ENCODE data around the gene PLPPR1.

Gene PLPPR1

GRCh38 chr9:101333926-101334702 lies 305.6 kb downstream of the PLPPR1 start:
- Histone ChIP-seq H3K9ac (ENCODE audit: low read length) (no peak overlapping the region), H3K27ac (ENCODE audit: low read depth, low read length) (no peak overlapping the region), H2BK5ac (ENCODE audit: low read depth, low read length, poor library complexity) (no peak overlapping the region), H3K79me2 (ENCODE audit: control insufficient read depth, insufficient read depth, low read length, poor library complexity) (no peaks in the 10 kb centered on the region), H3K36me3 (ENCODE audit: control insufficient read depth in 1 of 2, insufficient read depth in 2 of 2, low read length in 2 of 2) (no peaks in the 10 kb centered on the region), H4K12ac (ENCODE audit: low read depth, low read length) (no peak overlapping the region), H3K27me3 (ENCODE audit: insufficient read depth, low read length) (no peaks in the 10 kb centered on the region), H4K91ac (ENCODE audit: low read depth, low read length) (no peak overlapping the region), H2BK120ac (ENCODE audit: insufficient read depth, low read length, poor library complexity) (no peak overlapping the region), H2BK12ac (ENCODE audit: low read length) (no peak overlapping the region), H3K79me1 (ENCODE audit: low read length) (no peaks in the 10 kb centered on the region), H3K14ac (ENCODE audit: low read length) (no peak overlapping the region), H3K18ac (ENCODE audit: low read length) (no peak overlapping the region), H3K4me3 (ENCODE audit: low read depth, low read length) (no peak overlapping the region), H2AK5ac (ENCODE audit: low read length) (no peak overlapping the region), H3K23ac (ENCODE audit: low read length) (no peak overlapping the region), H2AFZ (ENCODE audit: insufficient read depth, low read length, poor library complexity) (no peak overlapping the region), H3K4ac (ENCODE audit: low read depth, low read length) (no peak overlapping the region), H3K9me3 (ENCODE audit: insufficient read depth, low read depth, low read length) (no peaks in the 10 kb centered on the region), H4K8ac (ENCODE audit: low read depth, low read length) (no peak overlapping the region), H3K4me1 (ENCODE audit: control insufficient read depth in 1 of 2, insufficient read depth in 2 of 2, low read length in 2 of 2) (no peaks in the 10 kb centered on the region), H3K4me2 (ENCODE audit: low read length) (no peak overlapping the region)
- DNase-seq = no peak
- WGBS (ENCODE audit: extremely low coverage, insufficient coverage, insufficient read length) = no CpG with 5 or more reads among the region's 25 CpGs

GRCh38 chr9:101336091-101336490 lies 307.6 kb downstream of the PLPPR1 start:
- Histone ChIP-seq H4K8ac (ENCODE audit: low read depth, low read length) (no peak overlapping the region), H4K12ac (ENCODE audit: low read depth, low read length) (no peak overlapping the region), H2BK12ac (ENCODE audit: low read length) (no peak overlapping the region), H2AFZ (ENCODE audit: insufficient read depth, low read length, poor library complexity) (no peak overlapping the region), H2BK120ac (ENCODE audit: insufficient read depth, low read length, poor library complexity) (no peak overlapping the region), H3K79me1 (ENCODE audit: low read length) (no peaks in the 10 kb centered on the region), H3K79me2 (ENCODE audit: control insufficient read depth, insufficient read depth, low read length, poor library complexity) (no peaks in the 10 kb centered on the region), H3K27ac (ENCODE audit: low read depth, low read length) (no peak overlapping the region), H4K91ac (ENCODE audit: low read depth, low read length) (no peak overlapping the region), H2BK5ac (ENCODE audit: low read depth, low read length, poor library complexity) (no peak overlapping the region), H3K23ac (ENCODE audit: low read length) (no peak overlapping the region), H3K18ac (ENCODE audit: low read length) (no peak overlapping the region), H3K9ac (ENCODE audit: low read length) (no peak overlapping the region), H3K27me3 (ENCODE audit: insufficient read depth, low read length) (no peaks in the 10 kb centered on the region), H2AK5ac (ENCODE audit: low read length) (no peak overlapping the region), H3K14ac (ENCODE audit: low read length) (no peak overlapping the region), H3K4me3 (ENCODE audit: low read depth, low read length) (no peak overlapping the region), H3K9me3 (ENCODE audit: insufficient read depth, low read depth, low read length) (no peaks in the 10 kb centered on the region), H3K36me3 (ENCODE audit: control insufficient read depth in 1 of 2, insufficient read depth in 2 of 2, low read length in 2 of 2) (no peaks in the 10 kb centered on the region), H3K4ac (ENCODE audit: low read depth, low read length) (no peak overlapping the region), H3K4me2 (ENCODE audit: low read length) (no peak overlapping the region), H3K4me1 (ENCODE audit: control insufficient read depth in 1 of 2, insufficient read depth in 2 of 2, low read length in 2 of 2) (no peaks in the 10 kb centered on the region)
- DNase-seq = no peak

- no CpG with 5 or more reads among the region's 2 CpGs for WGBS (ENCODE audit: extremely low coverage, insufficient coverage, insufficient read length)
- Histone ChIP-seq H2AK5ac (ENCODE audit: low read length) (no peak overlapping the region), H3K9me3 (ENCODE audit: insufficient read depth, low read depth, low read length) (no peaks in the 10 kb centered on the region)
Observed at GRCh38 chr9:101337237-101337636, 308.7 kb downstream of the PLPPR1 start.

GRCh38 chr9:101341958-101342357 lies 313.4 kb downstream of the PLPPR1 start:
- no peaks in the 10 kb centered on the region for H3K79me2 ChIP-seq (ENCODE audit: control insufficient read depth, insufficient read depth, low read length, poor library complexity)
- H3K27me3 ChIP-seq (ENCODE audit: insufficient read depth, low read length) = no peaks in the 10 kb centered on the region
- H2BK5ac ChIP-seq (ENCODE audit: low read depth, low read length, poor library complexity) = no peak overlapping the region
- H4K12ac ChIP-seq (ENCODE audit: low read depth, low read length) = no peak overlapping the region
- H2AFZ ChIP-seq (ENCODE audit: insufficient read depth, low read length, poor library complexity) = no peak overlapping the region
- no peaks in the 10 kb centered on the region for H3K36me3 ChIP-seq (ENCODE audit: control insufficient read depth in 1 of 2, insufficient read depth in 2 of 2, low read length in 2 of 2)
- no peaks in the 10 kb centered on the region for H3K79me1 ChIP-seq (ENCODE audit: low read length)
- H3K9ac ChIP-seq (ENCODE audit: low read length) = no peak overlapping the region
- no peak overlapping the region for H2AK5ac ChIP-seq (ENCODE audit: low read length)
- H3K4me3 ChIP-seq (ENCODE audit: low read depth, low read length) = no peak overlapping the region
- no peak overlapping the region for H4K91ac ChIP-seq (ENCODE audit: low read depth, low read length)
- H4K8ac ChIP-seq (ENCODE audit: low read depth, low read length) = no peak overlapping the region
- H3K23ac ChIP-seq (ENCODE audit: low read length) = no peak overlapping the region
- DNase-seq = no peak
- no peaks in the 10 kb centered on the region for H3K9me3 ChIP-seq (ENCODE audit: insufficient read depth, low read depth, low read length)
- H3K27ac ChIP-seq (ENCODE audit: low read depth, low read length) = no peak overlapping the region
- H3K4me1 ChIP-seq (ENCODE audit: control insufficient read depth in 1 of 2, insufficient read depth in 2 of 2, low read length in 2 of 2) = no peaks in the 10 kb centered on the region
- H2BK12ac ChIP-seq (ENCODE audit: low read length) = no peak overlapping the region
- H2BK120ac ChIP-seq (ENCODE audit: insufficient read depth, low read length, poor library complexity) = no peak overlapping the region
- no peak overlapping the region for H3K14ac ChIP-seq (ENCODE audit: low read length)
- no peak overlapping the region for H3K18ac ChIP-seq (ENCODE audit: low read length)
- no peak overlapping the region for H3K4me2 ChIP-seq (ENCODE audit: low read length)
- no peak overlapping the region for H3K4ac ChIP-seq (ENCODE audit: low read depth, low read length)

More at GRCh38 chr9:101337237-101337636, 308.7 kb downstream of the PLPPR1 start:
- no peak overlapping the region for H4K91ac ChIP-seq (ENCODE audit: low read depth, low read length)
- no peak overlapping the region for H4K12ac ChIP-seq (ENCODE audit: low read depth, low read length)
- H3K4me3 ChIP-seq (ENCODE audit: low read depth, low read length) = no peak overlapping the region
- no peak overlapping the region for H2AFZ ChIP-seq (ENCODE audit: insufficient read depth, low read length, poor library complexity)
- H2BK120ac ChIP-seq (ENCODE audit: insufficient read depth, low read length, poor library complexity) = no peak overlapping the region
- H3K36me3 ChIP-seq (ENCODE audit: control insufficient read depth in 1 of 2, insufficient read depth in 2 of 2, low read length in 2 of 2) = no peaks in the 10 kb centered on the region
- no peak overlapping the region for H3K18ac ChIP-seq (ENCODE audit: low read length)
- H2BK5ac ChIP-seq (ENCODE audit: low read depth, low read length, poor library complexity) = no peak overlapping the region
- no peak overlapping the region for H3K23ac ChIP-seq (ENCODE audit: low read length)
- H2BK12ac ChIP-seq (ENCODE audit: low read length) = no peak overlapping the region
- no peak overlapping the region for H4K8ac ChIP-seq (ENCODE audit: low read depth, low read length)
- H3K27ac ChIP-seq (ENCODE audit: low read depth, low read length) = no peak overlapping the region
- no peaks in the 10 kb centered on the region for H3K79me1 ChIP-seq (ENCODE audit: low read length)
- H3K4me1 ChIP-seq (ENCODE audit: control insufficient read depth in 1 of 2, insufficient read depth in 2 of 2, low read length in 2 of 2) = no peaks in the 10 kb centered on the region
- H3K4ac ChIP-seq (ENCODE audit: low read depth, low read length) = no peak overlapping the region
- no peak for DNase-seq
- H3K14ac ChIP-seq (ENCODE audit: low read length) = no peak overlapping the region
- no peaks in the 10 kb centered on the region for H3K79me2 ChIP-seq (ENCODE audit: control insufficient read depth, insufficient read depth, low read length, poor library complexity)
- H3K4me2 ChIP-seq (ENCODE audit: low read length) = no peak overlapping the region
- H3K27me3 ChIP-seq (ENCODE audit: insufficient read depth, low read length) = no peaks in the 10 kb centered on the region
- H3K9ac ChIP-seq (ENCODE audit: low read length) = no peak overlapping the region
